ENCODE data around the gene MCM8.

MCM8 gene

GRCh38 chr20:5933802-5934436, 16.5 kb upstream of the MCM8 start:
- Histone ChIP-seq H3K27me3 (ENCODE audit: insufficient read depth, poor library complexity, severe bottlenecking) (no peaks in the 10 kb centered on the region), H3K27ac (replicated peaks) (no peak overlapping the region), H3K4me3 (replicated peaks; ENCODE audit: insufficient read depth, low read length) (no peak overlapping the region)
- TF ChIP-seq SPI1 (IDR thresholded peaks at IDR 0.05; ENCODE audit: borderline replicate concordance, low read depth) (peak; percentile 12; the same call in 1 of the 2 replicates), CTCF (IDR thresholded peaks at IDR 0.05; ENCODE audit: insufficient read depth, low read length) (no peak), POLR2AphosphoS5 (IDR thresholded peaks at IDR 0.05; ENCODE audit: low read depth) (no peak)
- DNase-seq (ENCODE audit: low read depth in 1 of 2, low spot score in 1 of 2) = peak in 1 of 2 experiments; percentile 56

- Histone ChIP-seq H3K4me3 (replicated peaks; ENCODE audit: insufficient read depth, low read length) (no peak overlapping the region), H3K27me3 (ENCODE audit: insufficient read depth, poor library complexity, severe bottlenecking) (no peaks in the 10 kb centered on the region), H3K27ac (replicated peaks) (no peak overlapping the region)
- TF ChIP-seq GABPA (IDR thresholded peaks at IDR 0.05; ENCODE audit: low read depth) (no peak), CTCF (IDR thresholded peaks at IDR 0.05; ENCODE audit: insufficient read depth, low read length) (no peak), REST (IDR thresholded peaks at IDR 0.05; ENCODE audit: insufficient replicate concordance, low read depth) (no peak), SPI1 (IDR thresholded peaks at IDR 0.05; ENCODE audit: borderline replicate concordance, low read depth) (no peak), POLR2AphosphoS5 (IDR thresholded peaks at IDR 0.05; ENCODE audit: low read depth) (no peak)
- no peak for DNase-seq (ENCODE audit: low read depth in 1 of 2, low spot score in 1 of 2)
Observed at GRCh38 chr20:5935384-5935783, 15.1 kb upstream of the MCM8 start.

GRCh38 chr20:5936238-5936637, 14.2 kb upstream of the MCM8 start:
- H3K27ac ChIP-seq (replicated peaks) = no peak overlapping the region
- no peaks in the 10 kb centered on the region for H3K27me3 ChIP-seq (ENCODE audit: insufficient read depth, poor library complexity, severe bottlenecking)
- no peak for DNase-seq (ENCODE audit: low read depth in 1 of 2, low spot score in 1 of 2)
- H3K4me3 ChIP-seq (replicated peaks; ENCODE audit: insufficient read depth, low read length) = no peak overlapping the region
- TF ChIP-seq GABPA (IDR thresholded peaks at IDR 0.05; ENCODE audit: low read depth) = no peak

GRCh38 chr20:5938456-5939029, 11.9 kb upstream of the MCM8 start:
- no peak overlapping the region for H3K4me3 ChIP-seq (replicated peaks; ENCODE audit: insufficient read depth, low read length)
- TF ChIP-seq POLR2AphosphoS5 (IDR thresholded peaks at IDR 0.05; ENCODE audit: low read depth) = no peak
- no peak for TF ChIP-seq GABPA (IDR thresholded peaks at IDR 0.05; ENCODE audit: low read depth)
- no peak for TF ChIP-seq SPI1 (IDR thresholded peaks at IDR 0.05; ENCODE audit: borderline replicate concordance, low read depth)
- no peak for TF ChIP-seq REST (IDR thresholded peaks at IDR 0.05; ENCODE audit: insufficient replicate concordance, low read depth)
- no peak for TF ChIP-seq CTCF (IDR thresholded peaks at IDR 0.05; ENCODE audit: insufficient read depth, low read length)
- no peaks in the 10 kb centered on the region for H3K27me3 ChIP-seq (ENCODE audit: insufficient read depth, poor library complexity, severe bottlenecking)
- no peak overlapping the region for H3K27ac ChIP-seq (replicated peaks)
- DNase-seq (ENCODE audit: low read depth in 1 of 2, low spot score in 1 of 2) = no peak

Measured in HL-60 (cell line).